HT1080 (cell line): ENCODE results near the gene FIBCD1. TPM values are rescaled to one million over a fixed set of nuclear protein-coding genes. Genes with fewer than 3 reads are reported as not detected.

Experiments used
- DNase-seq: peaks from one replicate; pipeline ENCODE4 v3.0.0-alpha.2; 2015; ENCODE audit warnings: low read depth
- total RNA-seq: library from RNA; depleted of rRNA; stranded (reverse); fragments of >200 nt; shearing (Covaris generic); gene quantifications from 2 replicates; pipeline ENCODE4 v1.2.3, GENCODE V29; 2014

The FIBCD1 gene
- total RNA-seq, 1 experiment from 2014 or later, result 11.6 TPM

GRCh38 chr9:130897105-130897751, 41.8 kb downstream of the FIBCD1 start:
- no peak for DNase-seq

GRCh38 chr9:130896233-130897014, 42.6 kb downstream of the FIBCD1 start, which contains the start of gene QRFP:
QRFP (minus strand) TSS chr9:130896812; CDS start chr9:130893838, 2,974 bp downstream.
- DNase-seq, result no peak

- DNase-seq, result no peak
Measured at GRCh38 chr9:130895481-130896232, 43.4 kb downstream of the FIBCD1 start.

- DNase-seq, result no peak
Measured at GRCh38 chr9:130895038-130895437, 44.0 kb downstream of the FIBCD1 start.

GRCh38 chr9:130894546-130894945, 44.5 kb downstream of the FIBCD1 start:
- no peak for DNase-seq

- no peak for DNase-seq
Measured at GRCh38 chr9:130893341-130894101, 45.5 kb downstream of the FIBCD1 start.

- no peak for DNase-seq
Measured at GRCh38 chr9:130892477-130893304, 46.4 kb downstream of the FIBCD1 start.

- DNase-seq, result no peak
Measured at GRCh38 chr9:130891688-130892476, 47.2 kb downstream of the FIBCD1 start.

GRCh38 chr9:130890870-130891687, 48.0 kb downstream of the FIBCD1 start:
- no peak for DNase-seq

- no peak for DNase-seq
Measured at GRCh38 chr9:130890124-130890523, 48.9 kb downstream of the FIBCD1 start.

GRCh38 chr9:130888146-130888885, 50.7 kb downstream of the FIBCD1 start:
- DNase-seq, result no peak

GRCh38 chr9:130887494-130888144, 51.4 kb downstream of the FIBCD1 start:
- no peak for DNase-seq

- DNase-seq, result no peak
Measured at GRCh38 chr9:130886981-130887380, 52.1 kb downstream of the FIBCD1 start.

GRCh38 chr9:130885484-130886375, 53.3 kb downstream of the FIBCD1 start:
- no peak for DNase-seq

- DNase-seq, result no peak
Measured at GRCh38 chr9:130884542-130885483, 54.2 kb downstream of the FIBCD1 start.
